Right cardiac atrium (tissue), 5 donors: Measurements from ENCODE around the gene NCOA3. TPM values are rescaled to one million over a fixed set of nuclear protein-coding genes. Genes with fewer than 3 reads are reported as not detected.

Experiments used
- ATAC-seq, 2 donors: fragments of 200-7000 bp; cut with Tn5 transposase; one replicate each; pipeline versions ENCODE4 v1.8.0 to v1.9.1; 2020; ENCODE audit warnings: moderate library complexity in 2 of 2, mild to moderate bottlenecking in 1 of 2
- DNase-seq, 3 donors: peaks; one replicate each; pipeline ENCODE4 v3.0.0-alpha.2; 2020
- H3K27ac ChIP-seq: one replicate; pipeline ENCODE4 v1.5.1; 2013; ENCODE audit warnings: mild to moderate bottlenecking, low read length, control low read depth, moderate library complexity
- H3K27me3 ChIP-seq: one replicate; pipeline ENCODE4 v1.6.1; 2013; ENCODE audit not compliant: control insufficient read depth, insufficient read depth
- H3K4me1 ChIP-seq: one replicate; pipeline ENCODE4 v1.6.1; 2013; ENCODE audit warnings: low read length; ENCODE audit not compliant: control insufficient read depth, insufficient read depth
- H3K4me3 ChIP-seq: one replicate; pipeline ENCODE4 v1.5.1; 2013; ENCODE audit warnings: low read length, control low read depth
- H3K9me3 ChIP-seq: one replicate; pipeline ENCODE4 v1.6.1; 2013; ENCODE audit warnings: low read length; ENCODE audit not compliant: control insufficient read depth
- WGBS: extraction: QIAGEN DNeasy Blood & Tissue Kit; methylation state at CpG from one replicate; pipeline ENCODE4 v1.1.7; 2013; 5-methylcytosine and 5-hydroxymethylcytosine counted together
- intact Hi-C, 4 donors: fragments of 100-400 bp; cut with DNase I; formaldehyde crosslinking; loops; one replicate each; pipeline versions ENCODE4 v1.11.0 to v1.14.0; 2022 to 2023
- polyA plus RNA-seq: library from polyadenylated mRNA; stranded (reverse); fragments of 200-250 nt; gene quantifications from one replicate; pipeline ENCODE4 v1.2.3, GENCODE V29; 2013
- total RNA-seq, 4 donors: library from RNA; stranded (reverse); fragmentation: NEBNext Ultra II Directional; extraction: Animal tissue kit (Norgen Biotek cat#: 25700); gene quantifications; one replicate each; pipeline ENCODE4 v1.2.1, GENCODE V29; 2021
- donor health status: healthy with polysubstance abuse.
- donor health status: DM: no; HTN: yes; CAD: no.
- donor health status: DM: no; HTN: no; CAD: no.
- donor health status: DM: no; HTN: yes; CAD: no; lungs with severe emphysema.
- donor health status: DM: yes; HTN: yes; CAD: no.

NCOA3 gene
- total and polyA plus RNA-seq, 5 donors, result 6.7 to 27.2 (median 21.8) TPM

DNA sequence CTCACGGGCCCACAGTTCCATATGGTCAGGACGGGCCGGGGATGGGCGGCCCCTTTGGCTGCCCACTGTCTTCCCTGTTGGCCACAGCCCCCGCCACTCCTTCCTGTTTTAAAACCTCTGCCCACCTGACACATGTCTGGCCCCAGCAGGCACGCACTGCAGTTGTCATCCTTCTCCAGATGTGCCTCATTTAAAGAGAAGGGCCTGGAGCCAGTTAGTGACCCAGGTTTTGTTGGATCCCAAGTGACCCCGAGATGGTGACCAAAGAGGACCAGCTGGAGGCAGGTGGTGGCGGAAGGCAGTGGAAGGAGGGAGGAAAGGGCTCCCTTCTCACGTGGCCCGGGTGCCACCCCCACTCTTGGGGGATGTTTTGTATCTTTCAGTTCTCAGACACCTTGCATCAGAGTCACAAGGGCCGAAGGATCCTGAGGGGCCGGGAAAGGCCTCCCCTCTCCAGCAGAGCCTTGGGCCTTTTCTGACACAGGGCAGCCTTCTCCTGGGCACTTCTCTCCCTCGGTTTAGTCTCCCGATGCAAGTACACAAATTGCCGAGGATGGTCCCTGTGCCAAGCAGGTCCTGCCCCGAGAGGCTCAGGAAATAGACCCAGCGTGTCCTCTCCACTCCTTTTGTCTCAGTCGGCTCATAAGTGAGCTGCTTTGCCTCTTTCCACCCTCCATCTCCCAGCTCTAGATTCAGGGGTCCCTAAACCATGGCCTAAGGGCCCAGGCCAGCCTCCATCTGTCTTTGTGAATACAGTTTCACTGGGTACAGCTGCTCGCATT, 166.0 kb downstream of the NCOA3 start:
- intact Hi-C loops, result no loop called here

GRCh38 chr20:47668313-47669151, 166.8 kb downstream of the NCOA3 start:
- ATAC-seq (no peak), DNase-seq (no peak)
- intact Hi-C loops, result no loop called here
- Histone ChIP-seq H3K4me1 (no peaks in the 10 kb centered on the region), H3K9me3 (no peaks in the 10 kb centered on the region), H3K27me3 (no peaks in the 10 kb centered on the region), H3K4me3 (no peak overlapping the region), H3K27ac (no peak overlapping the region)
- 95% methylated on average over 23 of the region's 23 CpGs for WGBS

More for the DNA sequence above, 166.0 kb downstream of the NCOA3 start:
- WGBS, result 66% methylated on average over 19 of the region's 19 CpGs
- H3K4me3 ChIP-seq, result no peak overlapping the region
- no peak for ATAC-seq
- H3K27me3 ChIP-seq, result no peaks in the 10 kb centered on the region
- no peaks in the 10 kb centered on the region for H3K9me3 ChIP-seq
- H3K4me1 ChIP-seq, result no peaks in the 10 kb centered on the region
- no peak overlapping the region for H3K27ac ChIP-seq
- DNase-seq, result no peak

DNA sequence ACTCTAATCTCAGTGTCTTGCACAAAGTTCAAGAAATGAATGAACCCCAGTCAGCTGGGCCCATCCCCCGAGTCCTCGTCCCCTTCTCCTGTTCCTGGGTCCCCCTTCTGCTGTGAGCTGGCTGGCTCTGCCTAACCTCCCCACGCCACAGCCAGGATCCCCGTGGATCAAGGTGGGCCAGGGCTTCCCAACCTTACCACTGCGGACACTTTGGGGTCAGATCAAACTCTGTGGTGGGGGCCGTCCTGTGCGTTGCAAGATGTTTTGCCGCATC, 167.4 kb downstream of the NCOA3 start:
- no peaks in the 10 kb centered on the region for H3K4me1 ChIP-seq
- DNase-seq (no peak), ATAC-seq (no peak)
- no peaks in the 10 kb centered on the region for H3K9me3 ChIP-seq
- intact Hi-C loops, result no loop called here
- no peak overlapping the region for H3K4me3 ChIP-seq
- H3K27me3 ChIP-seq, result no peaks in the 10 kb centered on the region
- no peak overlapping the region for H3K27ac ChIP-seq
- 95% methylated on average over 8 of the region's 8 CpGs for WGBS

DNA sequence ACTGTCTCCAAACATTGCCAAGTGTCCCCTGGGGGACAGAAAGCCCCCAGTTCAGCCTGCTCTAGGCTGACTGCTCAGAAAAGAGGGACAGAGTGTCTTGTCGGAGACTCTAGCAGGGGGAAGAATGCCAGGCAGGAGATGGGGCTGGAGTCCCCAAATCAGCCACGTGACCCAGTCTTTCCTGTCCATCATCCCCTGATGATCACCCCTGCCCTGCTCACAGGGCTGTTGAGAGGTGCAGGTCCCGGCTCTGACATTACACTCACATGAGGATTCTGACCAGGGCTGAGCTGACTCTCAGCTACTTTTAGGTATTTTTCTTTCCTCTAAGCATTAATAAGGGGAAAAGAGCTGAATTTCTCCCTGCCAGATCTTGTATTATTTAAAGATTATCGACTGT, 167.8 kb downstream of the NCOA3 start:
- Histone ChIP-seq H3K4me3 (no peak overlapping the region), H3K27ac (no peak overlapping the region), H3K27me3 (no peaks in the 10 kb centered on the region), H3K4me1 (no peaks in the 10 kb centered on the region), H3K9me3 (no peaks in the 10 kb centered on the region)
- DNase-seq, result no peak
- ATAC-seq, result no peak
- intact Hi-C loops, result no loop called here
- 80% methylated on average over 4 of the region's 4 CpGs for WGBS

GRCh38 chr20:47669927-47670890, 168.5 kb downstream of the NCOA3 start:
- no peak overlapping the region for H3K27ac ChIP-seq
- H3K27me3 ChIP-seq, result no peaks in the 10 kb centered on the region
- no peaks in the 10 kb centered on the region for H3K9me3 ChIP-seq
- 89% methylated on average over 22 of the region's 22 CpGs for WGBS
- ATAC-seq (no peak), DNase-seq (no peak)
- no peak overlapping the region for H3K4me3 ChIP-seq
- H3K4me1 ChIP-seq, result no peaks in the 10 kb centered on the region
- intact Hi-C loops, result loop anchor here in 2 of 4 donors (10.0 kb wide), 2 partner anchors 105 to 115 kb away; partner anchors contain the start of gene SULF2 (in 1 of the 2)

DNA sequence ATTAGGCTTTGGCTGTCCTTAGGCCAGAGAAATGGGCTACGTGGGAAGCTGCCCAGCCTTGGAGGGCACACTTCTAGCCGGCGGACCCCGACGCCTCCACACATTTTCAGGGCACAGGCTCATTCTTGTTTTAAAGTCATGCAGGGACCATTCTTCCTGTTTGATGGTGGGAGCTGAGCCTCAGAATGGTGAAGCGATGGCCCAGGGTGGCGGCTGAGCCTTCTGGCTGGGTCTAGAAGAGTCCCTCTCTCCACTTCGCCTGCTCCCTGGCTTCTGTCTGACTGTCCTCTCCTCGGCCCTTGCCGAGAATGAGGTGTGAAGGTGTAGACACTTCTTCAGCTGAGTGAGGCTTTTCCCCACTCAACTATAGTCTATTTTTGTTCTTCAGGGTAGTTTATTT, 169.2 kb downstream of the NCOA3 start:
- DNase-seq, result no peak
- no peaks in the 10 kb centered on the region for H3K27me3 ChIP-seq
- no peak overlapping the region for H3K4me3 ChIP-seq
- no peaks in the 10 kb centered on the region for H3K9me3 ChIP-seq
- intact Hi-C loops, result loop anchor here in 2 of 4 donors (10.0 kb wide), 2 partner anchors 104 to 114 kb away; partner anchors contain the start of gene SULF2 (in 1 of the 2)
- WGBS, result 74% methylated on average over 10 of the region's 10 CpGs
- ATAC-seq, result peak in 1 of 2 donors; percentile 27
- no peak overlapping the region for H3K27ac ChIP-seq
- H3K4me1 ChIP-seq, result no peaks in the 10 kb centered on the region

- intact Hi-C loops, result loop anchor here in 2 of 4 donors (10.0 kb wide), 2 partner anchors 103 to 113 kb away; partner anchors contain the start of gene SULF2 (in 1 of the 2)
- Histone ChIP-seq H3K27ac (no peak overlapping the region), H3K27me3 (no peaks in the 10 kb centered on the region), H3K9me3 (no peaks in the 10 kb centered on the region), H3K4me1 (no peaks in the 10 kb centered on the region), H3K4me3 (no peak overlapping the region)
- 94% methylated on average over 15 of the region's 15 CpGs for WGBS
- DNase-seq, result peak in 1 of 3 donors; percentile 30
- no peak for ATAC-seq
Observed at GRCh38 chr20:47672166-47672565, 170.5 kb downstream of the NCOA3 start.

- Histone ChIP-seq H3K27ac (no peak overlapping the region), H3K9me3 (no peaks in the 10 kb centered on the region), H3K4me3 (no peak overlapping the region), H3K27me3 (no peaks in the 10 kb centered on the region), H3K4me1 (no peaks in the 10 kb centered on the region)
- ATAC-seq (no peak), DNase-seq (no peak)
- 93% methylated on average over 16 of the region's 16 CpGs for WGBS
- intact Hi-C loops, result loop anchor here in 2 of 4 donors (10.0 kb wide), 2 partner anchors 102 to 112 kb away; partner anchors contain the start of gene SULF2 (in 1 of the 2)
Observed at GRCh38 chr20:47672886-47673670, 171.4 kb downstream of the NCOA3 start.

GRCh38 chr20:47673671-47673955, 171.9 kb downstream of the NCOA3 start:
- Histone ChIP-seq H3K27ac (no peak overlapping the region), H3K9me3 (no peaks in the 10 kb centered on the region), H3K4me3 (no peak overlapping the region), H3K27me3 (no peaks in the 10 kb centered on the region), H3K4me1 (no peaks in the 10 kb centered on the region)
- ATAC-seq (no peak), DNase-seq (no peak)
- intact Hi-C loops, result loop anchor here in 2 of 4 donors (10.0 kb wide), 2 partner anchors 101 to 111 kb away; partner anchors contain the start of gene SULF2 (in 1 of the 2)
- whole genome bisulfite sequencing, result 97% methylated on average over 6 of the region's 6 CpGs

DNA sequence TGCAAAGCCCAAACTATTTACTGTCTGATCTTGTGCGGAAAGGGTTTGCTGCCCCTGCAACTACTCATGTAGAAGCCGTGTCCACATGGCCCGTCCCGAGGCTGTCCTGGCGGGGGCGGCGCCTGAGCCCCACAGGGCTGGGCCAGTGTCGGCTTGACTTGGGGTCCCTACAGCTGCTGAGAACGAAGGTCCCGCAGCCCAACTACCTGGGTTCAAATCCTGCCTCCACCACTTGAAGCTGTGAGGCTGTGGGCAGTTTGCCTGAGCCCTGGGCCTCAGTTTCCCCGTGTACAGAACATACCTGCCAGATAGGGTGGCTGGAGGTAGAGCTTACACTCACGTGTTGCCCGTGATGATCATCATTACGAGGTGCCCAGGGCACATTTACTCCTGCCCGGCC, 172.5 kb downstream of the NCOA3 start:
- H3K9me3 ChIP-seq, result no peaks in the 10 kb centered on the region
- no peak overlapping the region for H3K27ac ChIP-seq
- no peak overlapping the region for H3K4me3 ChIP-seq
- ATAC-seq (no peak), DNase-seq (no peak)
- no peaks in the 10 kb centered on the region for H3K4me1 ChIP-seq
- 96% methylated on average over 15 of the region's 15 CpGs for WGBS
- no peaks in the 10 kb centered on the region for H3K27me3 ChIP-seq
- intact Hi-C loops, result loop anchor here in 2 of 4 donors (10.0 kb wide), 2 partner anchors 101 to 111 kb away; partner anchors contain the start of gene SULF2 (in 1 of the 2)
